T47D (cell line): ENCODE results near the gene SLCO3A1.
"Not testable (repeated sequence)": the region's sequence is repeated elsewhere in the genome, so short reads cannot be mapped to it uniquely, and the experiment has no call there.

ENCODE experiments used
- DNase-seq, 2 experiments: peaks; one replicate each; pipeline versions ENCODE4 v3.0.0 to v3.0.0-alpha.2; 2011 to 2012; ENCODE audit warnings: low read depth in 1 of 2, low spot score in 1 of 2
- JUND ChIP-seq: IDR thresholded peaks from 2 replicates; pipeline ENCODE4 v1.6.1; 2012; ENCODE audit warnings: low read depth
- in situ Hi-C: cut with HindIII; loops from 2 replicates; pipeline ENCODE4 v1.10.0; 2016; ENCODE audit warnings: low sequenced_read_pairs, low pct_unique_long_range_greater_than_20kb

The SLCO3A1 gene

DNA sequence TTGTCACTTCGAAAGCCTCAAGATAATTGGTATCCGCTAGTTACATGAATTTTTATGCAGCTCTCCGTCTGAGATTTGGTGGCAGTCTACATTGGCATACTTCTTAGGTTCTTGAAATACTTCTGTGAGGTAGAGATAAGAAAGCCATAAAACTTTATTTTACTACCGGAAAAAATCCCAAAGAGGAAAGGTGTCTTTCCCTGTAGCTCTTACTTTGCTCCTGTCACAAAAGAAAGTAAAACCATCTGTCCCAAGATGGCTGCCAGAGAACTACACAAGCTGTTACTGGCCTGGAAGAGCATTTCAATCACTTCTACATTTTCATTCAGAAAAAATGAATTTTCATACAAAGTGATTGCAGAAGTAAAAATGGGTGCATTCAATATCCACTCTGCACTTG lies 325.4 kb downstream of the SLCO3A1 start:
- no peak for DNase-seq
- no peak for TF ChIP-seq JUND
- in situ Hi-C loops, result no loop called here

DNA sequence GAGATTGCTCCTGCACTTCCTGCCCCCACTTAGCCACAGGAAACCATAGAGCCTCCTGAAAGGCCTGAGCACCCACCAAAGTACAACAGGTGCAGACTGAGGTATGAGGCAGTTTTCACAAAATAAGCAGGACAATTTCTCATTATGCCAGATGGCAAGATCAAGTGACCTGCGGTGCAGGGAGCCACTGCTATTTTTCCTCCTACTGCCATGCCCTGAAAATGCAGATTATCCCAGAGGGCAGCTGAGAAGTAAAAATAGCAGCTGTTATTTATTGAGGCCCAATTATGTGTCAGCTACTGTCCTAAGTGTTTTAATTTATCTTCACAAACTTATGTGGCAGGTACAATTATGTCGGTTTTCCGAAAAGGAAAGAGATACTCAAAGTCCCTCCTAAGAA lies 330.6 kb downstream of the SLCO3A1 start:
- TF ChIP-seq JUND, result no peak
- in situ Hi-C loops, result no loop called here
- DNase-seq, result no peak

DNA sequence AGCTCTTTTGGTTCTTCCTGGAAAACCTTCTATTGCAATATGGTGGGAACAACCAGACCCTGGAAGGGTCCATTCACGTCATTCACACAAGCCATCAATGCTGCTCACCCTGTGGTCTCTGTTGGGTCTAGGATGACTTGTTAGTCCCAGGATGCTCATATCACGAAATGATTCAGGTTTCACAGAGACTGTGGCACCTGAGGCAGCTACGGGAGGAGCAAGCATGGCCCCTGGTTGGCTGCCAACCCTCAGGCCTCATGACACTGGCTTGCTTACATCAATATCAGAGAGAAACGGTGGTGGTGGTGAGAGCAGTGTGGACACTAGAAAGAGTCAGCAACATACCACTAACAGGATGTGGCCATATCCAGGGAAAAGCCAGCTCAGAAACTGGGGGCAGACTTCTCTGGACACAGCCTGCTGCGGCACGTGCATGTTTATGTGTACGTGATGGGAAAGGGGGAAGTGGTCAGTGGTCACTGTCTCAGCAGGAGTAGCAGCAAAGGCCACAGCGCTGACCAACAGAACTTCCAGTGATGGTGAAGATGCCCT lies 331.2 kb downstream of the SLCO3A1 start:
- in situ Hi-C loops, result no loop called here
- TF ChIP-seq JUND, result no peak
- no peak for DNase-seq

DNA sequence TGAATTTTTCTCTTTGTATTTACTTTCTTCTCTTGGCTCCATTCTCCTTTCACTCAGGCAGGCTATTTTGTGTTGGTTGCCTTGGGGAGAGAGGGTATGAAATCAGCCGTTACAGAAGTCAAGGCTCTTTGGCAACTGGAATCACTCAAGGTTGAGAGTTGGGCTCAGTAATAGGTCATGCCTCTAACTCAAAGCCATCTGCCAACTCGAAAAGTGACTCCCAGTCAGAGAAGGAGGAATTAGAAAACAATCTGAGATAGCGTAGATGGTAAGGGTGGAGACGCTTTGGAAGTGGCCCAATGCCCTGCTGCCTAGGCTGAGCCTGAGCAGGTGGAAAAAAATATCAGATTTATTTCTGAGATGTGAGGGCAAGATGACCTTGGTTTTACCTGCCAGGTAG lies 334.5 kb downstream of the SLCO3A1 start:
- no peak for TF ChIP-seq JUND
- DNase-seq, result peak in 1 of 2 experiments; percentile 58
- in situ Hi-C loops, result no loop called here

DNA sequence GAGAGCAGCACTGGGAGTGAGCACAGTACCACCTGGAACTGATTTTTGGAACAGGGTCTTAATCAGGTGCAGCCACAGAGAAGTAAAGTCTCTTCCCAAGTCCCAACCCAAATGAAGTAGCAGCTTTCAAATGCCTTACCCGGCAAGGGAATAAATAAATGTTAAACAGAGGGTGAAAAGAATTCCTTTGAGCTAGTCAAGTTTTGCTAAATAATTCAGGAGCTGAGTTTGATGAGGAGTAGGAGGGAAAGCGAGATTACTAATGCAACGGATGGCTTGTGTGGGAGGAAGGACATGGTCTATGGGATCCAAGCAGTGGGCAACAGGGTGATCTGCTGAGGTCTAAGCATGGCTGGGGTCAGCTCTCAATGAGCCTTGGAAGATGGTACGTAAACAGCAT lies 335.7 kb downstream of the SLCO3A1 start:
- no peak for DNase-seq
- in situ Hi-C loops, result no loop called here
- no peak for TF ChIP-seq JUND

DNA sequence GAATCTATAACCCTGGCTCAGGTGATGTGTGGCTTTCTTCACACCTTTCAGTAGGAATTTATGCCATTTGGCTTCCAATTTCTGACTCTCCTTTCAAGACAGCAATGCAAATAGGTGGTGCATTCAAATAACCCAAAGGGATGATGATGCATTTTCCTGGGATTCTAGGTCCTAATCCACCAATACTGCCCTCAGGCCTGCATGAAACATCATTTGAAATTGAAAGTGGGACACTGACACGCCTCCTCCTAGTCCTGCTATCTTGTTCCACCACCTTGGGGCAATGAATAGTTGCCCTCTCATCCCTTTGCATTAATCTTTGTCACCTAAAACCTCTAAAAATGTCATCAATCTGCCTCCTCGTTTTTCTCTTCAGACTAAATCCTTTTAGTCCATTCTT lies 341.7 kb downstream of the SLCO3A1 start:
- in situ Hi-C loops, result no loop called here
- DNase-seq, result no peak

DNA sequence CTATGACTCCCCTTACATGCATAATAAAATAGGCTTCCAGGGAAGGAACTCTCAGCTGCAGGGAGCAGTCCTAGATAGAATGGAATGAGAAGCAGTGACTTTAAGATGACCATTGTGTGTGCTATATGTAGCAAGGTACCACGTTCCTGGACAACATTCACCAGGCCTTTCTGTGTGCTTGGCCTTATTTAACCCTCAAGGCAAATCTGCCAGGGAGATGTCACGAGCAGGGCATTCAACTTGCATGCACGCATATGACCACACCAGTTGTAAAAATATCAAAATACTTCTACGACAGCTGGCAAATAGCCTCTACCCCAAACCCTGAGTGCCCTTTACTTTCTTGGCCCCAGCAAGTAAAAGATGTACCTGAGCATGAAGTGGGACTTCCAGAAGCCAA lies 342.8 kb downstream of the SLCO3A1 start:
- no peak for TF ChIP-seq JUND
- DNase-seq, result no peak
- in situ Hi-C loops, result no loop called here

More for the DNA sequence above, 341.7 kb downstream of the SLCO3A1 start:
- no peak for TF ChIP-seq JUND

DNA sequence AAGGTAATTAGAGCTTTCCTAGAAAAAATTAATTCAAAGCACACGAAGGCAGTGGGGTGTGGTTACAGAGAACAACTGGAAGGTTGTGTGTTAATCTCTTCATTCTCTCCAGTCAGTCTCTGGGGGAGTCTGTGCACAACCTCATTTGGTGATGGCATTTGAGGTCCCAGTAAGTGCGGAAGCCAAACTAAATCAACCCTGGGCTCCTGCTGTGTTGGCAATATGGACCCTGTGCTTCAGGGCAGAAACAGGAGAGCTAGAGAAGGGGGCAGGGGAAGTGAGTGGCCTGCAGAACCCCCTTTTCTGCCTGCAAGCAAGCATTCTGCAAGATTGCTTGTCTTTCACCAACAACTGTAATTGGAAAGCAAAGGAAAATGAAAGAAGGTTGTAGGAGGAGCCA lies 344.2 kb downstream of the SLCO3A1 start:
- no peak for DNase-seq
- TF ChIP-seq JUND, result no peak
- in situ Hi-C loops, result no loop called here

DNA sequence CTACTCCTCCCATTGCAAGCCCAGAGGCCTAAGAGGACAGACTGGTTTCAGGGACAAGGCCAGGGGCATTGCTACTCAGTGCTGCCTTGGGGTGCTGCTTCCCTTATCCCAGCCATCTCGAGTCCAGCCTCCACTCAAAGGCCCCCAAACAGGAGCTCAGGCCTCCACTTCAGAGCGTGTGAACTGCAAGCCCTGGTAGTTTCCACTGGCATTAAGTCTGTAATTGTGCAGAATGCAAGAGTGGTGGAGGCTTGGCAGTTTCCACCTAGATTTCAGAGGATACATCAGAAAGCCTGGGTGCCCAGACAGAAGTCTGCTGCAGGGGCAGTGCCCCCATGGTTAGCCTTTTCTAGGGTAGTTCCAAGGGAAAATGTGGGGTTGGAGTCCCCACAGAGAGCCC lies 347.4 kb downstream of the SLCO3A1 start:
- in situ Hi-C loops, result no loop called here
- no peak for TF ChIP-seq JUND
- DNase-seq, result no peak

DNA sequence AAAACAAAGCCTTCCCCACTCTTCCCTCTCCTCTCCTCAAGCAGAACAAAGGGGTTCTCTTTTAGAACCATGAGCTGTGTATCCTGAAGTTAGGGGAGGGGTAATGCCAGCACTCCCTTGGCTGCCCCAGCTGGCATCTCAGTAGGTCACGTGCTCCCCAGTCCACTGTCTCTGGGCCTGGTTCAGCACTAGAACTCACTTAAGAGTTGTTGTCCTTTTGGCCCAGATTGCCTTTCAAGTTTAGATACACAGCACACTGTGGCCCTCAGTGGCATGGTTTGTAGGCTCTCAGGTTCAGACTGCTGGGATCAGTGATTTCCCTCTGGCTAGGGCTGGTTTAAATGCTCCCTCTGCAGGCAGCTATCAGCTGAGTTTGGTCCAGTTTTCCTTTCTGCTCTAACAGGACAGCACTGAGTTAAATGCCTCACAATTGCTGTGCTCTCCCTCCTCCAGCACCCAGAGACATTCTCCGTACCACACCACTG lies 351.8 kb downstream of the SLCO3A1 start:
- TF ChIP-seq JUND, result no peak
- peak in 1 of 2 experiments; percentile 39 for DNase-seq
- in situ Hi-C loops, result no loop called here

DNA sequence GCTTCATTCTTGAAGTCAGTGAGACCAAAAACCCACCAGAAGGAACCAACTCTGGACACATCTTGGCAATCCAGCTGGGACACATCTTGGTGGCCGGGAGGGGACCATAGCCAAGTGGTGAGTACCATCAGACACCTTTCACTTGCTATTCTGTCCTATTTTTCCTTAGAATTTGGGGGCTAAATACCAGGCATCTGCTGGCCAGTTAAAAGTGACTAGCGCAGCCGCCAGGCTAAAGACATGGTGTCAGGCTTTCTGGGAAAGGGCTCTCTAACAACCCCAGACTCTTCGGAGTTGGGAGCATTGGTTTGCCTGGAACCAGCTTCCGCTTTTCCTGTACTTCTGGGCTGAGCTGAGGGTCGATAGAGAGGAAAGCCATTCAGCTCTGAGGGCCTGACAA lies 354.1 kb downstream of the SLCO3A1 start:
- DNase-seq, in situ Hi-C loops: not testable (repeated sequence)
